GM10248 (cell line): ENCODE data around the gene FANK1.

Source experiments
- CTCF ChIA-PET: fragments of 300-600 bp; sonication (Branson Sonifier 250); formaldehyde crosslinking; extraction: SDS; loops from one replicate; lab custom pipeline; 2021; ENCODE audit warnings: antibody characterized with exemption; lab: Yijun Ruan, JAX
- POLR2A ChIA-PET: fragments of 350-650 bp; sonication (Branson Sonifier 250); formaldehyde crosslinking; extraction: SDS; loops from one replicate; lab custom pipeline; 2020; ENCODE audit warnings: antibody characterized with exemption; lab: Yijun Ruan, JAX
- DNase-seq: peaks from one replicate; pipeline ENCODE4 v3.0.0; 2012; ENCODE audit errors: extremely low spot score
- CTCF ChIP-seq: IDR thresholded peaks from 2 replicates; pipeline ENCODE4 v1.5.1; 2012; ENCODE audit warnings: mild to moderate bottlenecking, low read depth; ENCODE audit errors: extremely low read depth, missing control alignments, control extremely low read depth

Gene FANK1

GRCh38 chr10:125992254-125992653 is 95.9 kb downstream of the FANK1 start:
- no peak for DNase-seq
- no peak for TF ChIP-seq CTCF
- CTCF ChIA-PET = interaction anchor here (1.2 to 1.6 kb wide), 2 partner anchors 9 to 11 kb away, joined by 3 to 8 read pairs; no protein-coding TSS in a partner anchor
- POLR2A ChIA-PET = no interaction called here

GRCh38 chr10:125994601-125995000 is 98.2 kb downstream of the FANK1 start:
- no peak for TF ChIP-seq CTCF
- POLR2A ChIA-PET = no interaction called here
- no peak for DNase-seq
- CTCF ChIA-PET = interaction anchor here (1.1 to 2.4 kb wide), 3 partner anchors 10 to 508 kb away, joined by 3 to 7 read pairs (median 3); no protein-coding TSS in a partner anchor

DNA sequence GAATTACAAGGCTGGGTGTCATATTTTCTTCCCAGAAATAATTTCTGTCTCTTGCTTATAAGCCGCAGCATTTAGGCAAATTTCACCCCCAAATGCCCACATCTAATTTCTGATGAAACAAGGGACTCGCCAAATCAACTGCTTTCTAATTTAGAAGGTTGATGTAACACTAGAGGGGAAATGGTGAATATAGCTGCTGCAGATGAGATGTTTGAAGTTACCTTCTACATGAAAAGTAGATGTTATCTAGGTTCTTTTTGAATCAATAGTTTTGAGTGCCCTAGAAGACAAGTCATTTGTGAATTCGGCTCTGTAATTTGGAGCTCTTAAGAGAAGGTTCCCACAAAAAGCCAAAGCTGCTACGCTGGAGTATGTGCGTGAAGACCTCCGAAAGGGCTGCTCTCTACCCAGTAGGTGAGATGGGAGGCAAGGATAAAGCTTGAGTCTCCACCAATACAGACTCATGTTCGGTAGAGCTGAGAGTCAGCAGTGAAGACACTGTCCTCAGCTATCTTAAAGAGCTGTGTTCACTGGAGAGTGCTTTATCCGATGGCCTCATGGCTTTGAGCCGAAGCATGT is 99.5 kb downstream of the FANK1 start:
- POLR2A ChIA-PET = no interaction called here
- TF ChIP-seq CTCF = no peak
- no peak for DNase-seq
- CTCF ChIA-PET = interaction anchor here (1.1 kb wide), 1 partner anchor 60 kb away, joined by 3 read pairs; no protein-coding TSS in a partner anchor

- CTCF ChIA-PET = interaction anchor here (2.4 kb wide), 1 partner anchor 14 kb away, joined by 7 read pairs; no protein-coding TSS in a partner anchor
- POLR2A ChIA-PET = no interaction called here
- DNase-seq = no peak
- no peak for TF ChIP-seq CTCF
Observed at GRCh38 chr10:125997586-125997985, 101.2 kb downstream of the FANK1 start.

DNA sequence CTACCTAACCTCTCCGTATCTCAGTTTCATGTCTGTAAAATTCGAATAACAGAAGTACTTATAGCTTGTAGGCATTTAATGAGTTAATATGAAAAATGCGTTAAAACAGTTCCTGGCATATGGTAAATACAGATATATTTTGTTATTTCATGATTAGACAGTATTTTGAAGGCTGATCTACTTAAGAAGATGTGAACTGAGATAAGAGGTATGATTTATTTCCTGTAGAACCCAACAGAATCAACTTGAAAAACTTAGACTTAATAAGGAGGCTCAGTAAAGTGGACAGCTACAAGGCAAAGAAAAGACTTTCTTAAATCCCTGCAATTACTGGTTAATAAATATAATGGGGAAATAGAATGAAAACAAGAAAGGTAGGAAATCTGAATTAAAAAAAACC is 103.3 kb downstream of the FANK1 start:
- ChIA-PET POLR2A (interaction anchor here (0.6 kb wide), 1 partner anchor 191 kb away, joined by 5 read pairs; no protein-coding TSS in a partner anchor), CTCF (no interaction called here)
- TF ChIP-seq CTCF = no peak
- no peak for DNase-seq

GRCh38 chr10:126001576-126001975 is 105.2 kb downstream of the FANK1 start:
- POLR2A ChIA-PET = no interaction called here
- CTCF ChIA-PET = no interaction called here
- TF ChIP-seq CTCF = no peak

GRCh38 chr10:126004752-126005151 is 108.4 kb downstream of the FANK1 start:
- TF ChIP-seq CTCF = no peak
- no peak for DNase-seq
- ChIA-PET POLR2A (no interaction called here), CTCF (no interaction called here)

More at GRCh38 chr10:126001576-126001975, 105.2 kb downstream of the FANK1 start:
- no peak for DNase-seq
